Muscle of arm (tissue), 12 donors: ENCODE data around the gene AHDC1. TPM values are rescaled to one million over a fixed set of nuclear protein-coding genes. Genes with fewer than 3 reads are reported as not detected.
"Not testable (repeated sequence)": the region's sequence is repeated elsewhere in the genome, so short reads cannot be mapped to it uniquely, and the experiment has no call there.

ENCODE experiments used
- DNase-seq: peaks from one replicate; pipeline ENCODE4 v3.0.0-alpha.2; 2013
- polyA plus RNA-seq, 12 donors: library from polyadenylated mRNA; unstranded; fragments of 120-200 nt; gene quantifications; one replicate each; pipeline ENCODE4 v1.2.1, GENCODE V29; 2013; ENCODE audit not compliant: insufficient read length in 12 of 12

The AHDC1 gene
- polyA plus RNA-seq, 12 donors, result 67.2 to 136 (median 80.7) TPM; not detected in 1

GRCh38 chr1:27518808-27519207 is 85.1 kb downstream of the AHDC1 start:
- no peak for DNase-seq

GRCh38 chr1:27517907-27518718 is 85.8 kb downstream of the AHDC1 start:
- no peak for DNase-seq

GRCh38 chr1:27517301-27517700 is 86.6 kb downstream of the AHDC1 start:
- no peak for DNase-seq

GRCh38 chr1:27515626-27516025 is 88.3 kb downstream of the AHDC1 start:
- DNase-seq, result no peak

- DNase-seq, result no peak
Observed at GRCh38 chr1:27513958-27514357, 90.0 kb downstream of the AHDC1 start.

GRCh38 chr1:27513528-27513927 is 90.4 kb downstream of the AHDC1 start:
- DNase-seq, result no peak

GRCh38 chr1:27509127-27510080 is 94.5 kb downstream of the AHDC1 start:
- DNase-seq, result no peak

GRCh38 chr1:27507960-27508665 is 95.8 kb downstream of the AHDC1 start:
- DNase-seq, result no peak

- DNase-seq, result no peak
Observed at GRCh38 chr1:27506703-27507102, 97.2 kb downstream of the AHDC1 start.

GRCh38 chr1:27505420-27505680 is 98.6 kb downstream of the AHDC1 start:
- DNase-seq, result no peak

- peak; percentile 87 for DNase-seq
Observed at GRCh38 chr1:27504588-27505419, 99.1 kb downstream of the AHDC1 start.

- DNase-seq, result peak; percentile 94
Observed at GRCh38 chr1:27503844-27504587, 99.9 kb downstream of the AHDC1 start.

- no peak for DNase-seq
Observed at GRCh38 chr1:27503033-27503432, 100.9 kb downstream of the AHDC1 start.

- DNase-seq, result not testable (repeated sequence)
Observed at GRCh38 chr1:27501159-27501558, 102.8 kb downstream of the AHDC1 start.

GRCh38 chr1:27499142-27499541 is 104.8 kb downstream of the AHDC1 start:
- DNase-seq, result no peak

- no peak for DNase-seq
Observed at GRCh38 chr1:27496604-27497155, 107.3 kb downstream of the AHDC1 start.

GRCh38 chr1:27492796-27493195 is 111.1 kb downstream of the AHDC1 start:
- no peak for DNase-seq

GRCh38 chr1:27491748-27492700 is 111.9 kb downstream of the AHDC1 start:
- no peak for DNase-seq
